Measurements from ENCODE around the gene SH2D3A. TPM values are rescaled to one million over a fixed set of nuclear protein-coding genes. Genes with fewer than 3 reads are reported as not detected.
A peak's percentile ranks its signal among the peaks of the same experiment; 100 is the strongest.

The SH2D3A gene
- total and polyA plus RNA-seq, 2 donors from 2014 or later: 12.5 to 35.4 TPM

- no peak overlapping the region for H3K27ac ChIP-seq (ENCODE audit: low read depth in 2 of 2, low read length in 2 of 2)
- H3K27me3 ChIP-seq (ENCODE audit: control insufficient read depth, insufficient read depth, low read length): peaks cover 11% of the 10 kb centered on the region
- DNase-seq: peak in 1 of 5 donors; percentile 40
- no peak overlapping the region for H3K4me3 ChIP-seq (ENCODE audit: low read length in 3 of 3)
- no peaks in the 10 kb centered on the region for H3K9me3 ChIP-seq (ENCODE audit: control insufficient read depth in 2 of 3, insufficient read depth in 1 of 3, low read length in 3 of 3)
- no peak for TF ChIP-seq CTCF (IDR thresholded peaks at IDR 0.05; ENCODE audit: borderline replicate concordance, extremely low read depth, insufficient read depth)
- no peaks in the 10 kb centered on the region for H3K4me1 ChIP-seq (ENCODE audit: control insufficient read depth in 2 of 3, insufficient read depth in 2 of 3, low read depth in 1 of 3, low read length in 3 of 3)
- H3K9ac ChIP-seq (ENCODE audit: low read length in 3 of 3): no peak overlapping the region
- no peak for FAIRE-seq
- intact Hi-C loops (cut with DNase I): no loop called here
- no peaks in the 10 kb centered on the region for H3K36me3 ChIP-seq (ENCODE audit: control insufficient read depth in 2 of 3, insufficient read depth in 3 of 3, low read length in 3 of 3)
Observed at GRCh38 chr19:6712692-6713670, 54.3 kb downstream of the SH2D3A start.

- intact Hi-C loops (cut with DNase I): no loop called here
- no peak for TF ChIP-seq CTCF (IDR thresholded peaks at IDR 0.05; ENCODE audit: borderline replicate concordance, extremely low read depth, insufficient read depth)
- H3K4me1 ChIP-seq (ENCODE audit: control insufficient read depth in 2 of 3, insufficient read depth in 2 of 3, low read depth in 1 of 3, low read length in 3 of 3): no peaks in the 10 kb centered on the region
- DNase-seq (peak in 1 of 5 donors; percentile 60), FAIRE-seq (no peak)
- peaks cover 11% of the 10 kb centered on the region for H3K27me3 ChIP-seq (ENCODE audit: control insufficient read depth, insufficient read depth, low read length)
- H3K9ac ChIP-seq (ENCODE audit: low read length in 3 of 3): no peak overlapping the region
- H3K4me3 ChIP-seq (ENCODE audit: low read length in 3 of 3): no peak overlapping the region
- H3K27ac ChIP-seq (ENCODE audit: low read depth in 2 of 2, low read length in 2 of 2): no peak overlapping the region
- H3K36me3 ChIP-seq (ENCODE audit: control insufficient read depth in 2 of 3, insufficient read depth in 3 of 3, low read length in 3 of 3): no peaks in the 10 kb centered on the region
- no peaks in the 10 kb centered on the region for H3K9me3 ChIP-seq (ENCODE audit: control insufficient read depth in 2 of 3, insufficient read depth in 1 of 3, low read length in 3 of 3)
Observed at GRCh38 chr19:6712231-6712630, 55.0 kb downstream of the SH2D3A start.

GRCh38 chr19:6711605-6712004 is 55.6 kb downstream of the SH2D3A start:
- intact Hi-C loops (cut with DNase I): no loop called here
- Histone ChIP-seq H3K27ac (ENCODE audit: low read depth in 2 of 2, low read length in 2 of 2) (no peak overlapping the region), H3K4me1 (ENCODE audit: control insufficient read depth in 2 of 3, insufficient read depth in 2 of 3, low read depth in 1 of 3, low read length in 3 of 3) (no peaks in the 10 kb centered on the region), H3K36me3 (ENCODE audit: control insufficient read depth in 2 of 3, insufficient read depth in 3 of 3, low read length in 3 of 3) (no peaks in the 10 kb centered on the region), H3K9ac (ENCODE audit: low read length in 3 of 3) (no peak overlapping the region), H3K9me3 (ENCODE audit: control insufficient read depth in 2 of 3, insufficient read depth in 1 of 3, low read length in 3 of 3) (no peaks in the 10 kb centered on the region), H3K27me3 (ENCODE audit: control insufficient read depth, insufficient read depth, low read length) (peaks cover 11% of the 10 kb centered on the region), H3K4me3 (ENCODE audit: low read length in 3 of 3) (no peak overlapping the region)
- no peak for TF ChIP-seq CTCF (IDR thresholded peaks at IDR 0.05; ENCODE audit: borderline replicate concordance, extremely low read depth, insufficient read depth)
- DNase-seq (peak in 1 of 5 donors; percentile 24), FAIRE-seq (no peak)
